B cell (primary cell): ENCODE data around the gene HPS6.

Source experiments
- CTCF ChIP-seq: fragments of 200-600 bp; IDR thresholded peaks from one replicate; pipeline ENCODE4 v1.8.0; 2022; ENCODE audit warnings: antibody characterized with exemption, mild to moderate bottlenecking
- EZH2 ChIP-seq: IDR thresholded peaks from 2 replicates; pipeline ENCODE4 v1.6.1; 2012; ENCODE audit warnings: borderline replicate concordance, low read depth, mild to moderate bottlenecking, moderate library complexity, low read length; ENCODE audit not compliant: insufficient read depth, poor library complexity, severe bottlenecking

GRCh38 chr10:102090772-102091171 is 25.6 kb downstream of the HPS6 start:
- TF ChIP-seq CTCF = no peak
- no peak for TF ChIP-seq EZH2
